Neural crest cell (in vitro differentiated cells): ENCODE measurements around the gene DIDO1. TPM values are rescaled to one million over a fixed set of nuclear protein-coding genes. Genes with fewer than 3 reads are reported as not detected.

ENCODE experiments used
- DNase-seq: peaks from one replicate; pipeline ENCODE4 v3.0.0; 2021; ENCODE audit warnings: low read depth, mixed read lengths, low spot score
- H3K27ac Mint-ChIP-seq: one replicate; pipeline ENCODE4 v1.8.0; 2021; ENCODE audit warnings: mild to moderate bottlenecking, mixed read lengths; ENCODE audit not compliant: unreplicated experiment
- H3K27me3 Mint-ChIP-seq: 2 replicates; pipeline ENCODE4 v1.8.0; 2021; ENCODE audit warnings: low read depth, mild to moderate bottlenecking, mixed read lengths
- H3K36me3 Mint-ChIP-seq: 2 replicates; pipeline ENCODE4 v1.8.0; 2021; ENCODE audit warnings: low read depth, mild to moderate bottlenecking, mixed read lengths
- H3K4me1 Mint-ChIP-seq: 2 replicates; pipeline ENCODE4 v1.8.0; 2021; ENCODE audit warnings: mixed read lengths
- H3K4me3 Mint-ChIP-seq: one replicate; pipeline ENCODE4 v1.8.0; 2021; ENCODE audit warnings: mild to moderate bottlenecking, mixed read lengths
- H3K9me3 Mint-ChIP-seq: 2 replicates; pipeline ENCODE4 v1.8.0; 2021; ENCODE audit warnings: mixed read lengths
- CTCF ChIP-seq: fragments of 200-600 bp; sonication (generic); conservative IDR thresholded peaks from 2 replicates; pipeline ENCODE4 v1.5.0; 2021; ENCODE audit warnings: antibody characterized with exemption, mild to moderate bottlenecking
- total RNA-seq: library from RNA; stranded (reverse); gene quantifications from 2 replicates; pipeline ENCODE4 v1.2.1, GENCODE V29; 2021

DIDO1 gene
- total RNA-seq, 1 donor from 2014 or later: 72.0 TPM

- Mint-ChIP-seq H3K9me3 (no peaks in the 10 kb centered on the region), H3K27me3 (no peaks in the 10 kb centered on the region), H3K4me3 (peak overlapping the region; percentile 35), H3K4me1 (peaks cover under 1% of the 10 kb centered on the region), H3K36me3 (peaks cover 4% of the 10 kb centered on the region), H3K27ac (peak overlapping the region; percentile 90)
- no peak for TF ChIP-seq CTCF
- DNase-seq: no peak
Observed at GRCh38 chr20:62880935-62881661, 45.2 kb downstream of the DIDO1 start.

GRCh38 chr20:62880147-62880934, 46.0 kb downstream of the DIDO1 start:
- Mint-ChIP-seq H3K27ac (no peak overlapping the region), H3K27me3 (peaks cover 3% of the 10 kb centered on the region), H3K4me3 (no peak overlapping the region), H3K9me3 (no peaks in the 10 kb centered on the region), H3K36me3 (peaks cover 6% of the 10 kb centered on the region), H3K4me1 (peaks cover 8% of the 10 kb centered on the region)
- DNase-seq: no peak
- no peak for TF ChIP-seq CTCF

- Mint-ChIP-seq H3K4me3 (no peak overlapping the region), H3K27ac (no peak overlapping the region)
- DNase-seq: no peak
Observed at GRCh38 chr20:62879275-62880146, 46.8 kb downstream of the DIDO1 start.

GRCh38 chr20:62878244-62879038, 47.9 kb downstream of the DIDO1 start:
- no peak for DNase-seq
- H3K4me3 Mint-ChIP-seq: no peak overlapping the region
- H3K4me1 Mint-ChIP-seq: peaks cover 20% of the 10 kb centered on the region
- H3K36me3 Mint-ChIP-seq: peaks cover 6% of the 10 kb centered on the region
- H3K27ac Mint-ChIP-seq: no peak overlapping the region
- peaks cover 9% of the 10 kb centered on the region for H3K27me3 Mint-ChIP-seq
- TF ChIP-seq CTCF: no peak
- no peaks in the 10 kb centered on the region for H3K9me3 Mint-ChIP-seq

More at GRCh38 chr20:62879275-62880146, 46.8 kb downstream of the DIDO1 start:
- peaks cover 7% of the 10 kb centered on the region for H3K27me3 Mint-ChIP-seq
- peaks cover 6% of the 10 kb centered on the region for H3K36me3 Mint-ChIP-seq
- no peak for TF ChIP-seq CTCF
- H3K4me1 Mint-ChIP-seq: peaks cover 14% of the 10 kb centered on the region
- H3K9me3 Mint-ChIP-seq: no peaks in the 10 kb centered on the region
